HG02642 (cell line): ENCODE data around the gene CDC27.
"Not testable (repeated sequence)": the region's sequence is repeated elsewhere in the genome, so short reads cannot be mapped to it uniquely, and the experiment has no call there.

Experiments used
- ATAC-seq: cut with Tn5 transposase; IDR thresholded peaks from one replicate; pipeline ENCODE4 v1.9.1; 2021; ENCODE audit warnings: mild to moderate bottlenecking; ENCODE audit not compliant: unreplicated experiment, poor library complexity

CDC27 gene

DNA sequence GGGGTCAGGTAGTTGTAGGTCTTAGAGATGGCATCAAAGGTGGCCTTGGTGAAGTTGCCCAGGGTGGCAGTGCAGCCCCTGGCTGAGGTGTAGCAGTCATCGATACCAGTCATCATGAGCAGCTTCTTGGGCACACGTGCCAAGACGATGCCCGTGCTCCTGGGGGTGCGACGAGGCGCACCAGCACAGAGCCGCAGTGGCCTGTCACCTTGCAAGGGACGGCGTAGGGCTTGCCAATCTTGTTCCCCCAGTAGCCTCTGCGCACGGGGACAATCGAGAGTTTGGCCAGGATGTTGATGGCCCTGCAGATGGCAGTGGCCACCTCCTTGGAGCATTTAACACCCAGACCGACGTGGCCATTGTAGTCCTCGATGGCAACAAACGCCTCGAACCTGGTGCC lies 29.8 kb downstream of the CDC27 start:
- ATAC-seq = no peak

DNA sequence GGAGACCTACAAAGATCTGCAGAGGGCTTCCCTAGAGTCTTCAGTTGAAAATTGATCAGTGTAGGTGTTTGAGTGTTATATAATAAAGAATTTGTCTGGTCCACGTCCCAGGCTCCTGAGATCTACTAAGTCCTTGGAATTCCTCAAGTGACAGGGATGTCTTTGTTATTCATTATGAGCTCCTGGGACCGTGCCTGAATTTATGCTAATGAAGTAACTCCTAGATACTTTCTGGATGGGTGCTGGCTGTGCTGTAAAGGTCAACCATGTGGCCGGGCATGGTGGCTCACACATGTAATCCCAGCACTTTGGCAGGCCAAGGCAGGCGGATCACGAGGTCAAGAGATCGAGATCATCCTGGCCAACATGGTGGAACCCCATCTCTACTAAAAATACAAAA lies 43.7 kb downstream of the CDC27 start:
- ATAC-seq = no peak

DNA sequence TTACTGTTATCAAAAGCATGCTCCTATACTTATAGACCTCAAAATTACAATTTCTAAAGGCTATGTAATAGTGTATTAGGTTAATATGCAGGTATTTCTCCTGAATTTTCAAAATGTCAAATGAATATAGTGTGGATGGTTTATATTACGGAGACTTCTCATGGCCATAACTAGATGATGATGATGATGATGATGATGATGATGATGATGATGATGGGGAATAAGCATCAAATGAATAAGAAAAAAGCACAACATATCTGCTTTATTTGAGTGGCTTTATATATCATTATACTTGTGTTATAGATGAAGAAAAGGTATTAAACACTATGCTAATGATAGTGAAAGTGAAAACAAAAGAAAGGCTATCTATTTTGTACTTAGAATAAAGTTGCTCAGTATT lies 53.9 kb downstream of the CDC27 start:
- no peak for ATAC-seq

DNA sequence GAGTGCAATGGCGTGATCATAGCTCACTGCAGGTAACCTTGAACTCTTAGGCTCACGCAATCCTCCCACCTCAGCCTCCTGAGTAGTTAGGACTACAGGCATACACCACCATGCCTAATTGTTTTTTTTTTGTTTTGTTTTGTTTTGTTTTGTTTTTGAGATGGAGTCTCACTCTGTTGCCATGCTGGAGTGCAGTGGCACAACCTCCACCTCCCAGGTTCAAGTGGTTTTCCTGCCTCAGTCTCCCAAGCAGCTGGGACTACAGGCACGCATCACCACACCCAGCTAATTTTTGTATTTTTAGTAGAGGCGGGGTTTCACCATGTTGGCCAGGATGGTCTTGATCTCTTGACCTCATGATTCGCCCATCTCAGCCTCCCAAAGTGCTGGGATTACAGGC lies 54.7 kb downstream of the CDC27 start:
- not testable (repeated sequence) for ATAC-seq

DNA sequence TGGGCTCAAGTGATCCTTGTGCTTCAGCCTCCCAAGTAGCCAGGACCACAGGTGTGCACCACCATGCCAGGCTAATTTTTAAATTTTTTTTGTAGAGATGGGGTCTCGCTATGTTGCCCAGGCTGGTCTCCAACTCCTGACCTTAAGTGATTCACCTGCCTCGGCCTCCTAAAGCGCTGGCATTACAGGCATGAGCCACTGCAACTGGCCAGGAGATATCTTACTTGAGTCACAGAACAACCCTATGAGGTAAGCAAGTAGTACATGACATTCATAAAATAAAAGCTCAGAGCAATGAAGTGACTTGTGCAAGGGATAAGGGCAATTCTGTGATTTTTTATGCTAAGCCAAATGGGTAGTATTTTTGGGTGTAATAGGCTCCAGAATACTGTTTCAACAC lies 57.3 kb downstream of the CDC27 start:
- no peak for ATAC-seq

DNA sequence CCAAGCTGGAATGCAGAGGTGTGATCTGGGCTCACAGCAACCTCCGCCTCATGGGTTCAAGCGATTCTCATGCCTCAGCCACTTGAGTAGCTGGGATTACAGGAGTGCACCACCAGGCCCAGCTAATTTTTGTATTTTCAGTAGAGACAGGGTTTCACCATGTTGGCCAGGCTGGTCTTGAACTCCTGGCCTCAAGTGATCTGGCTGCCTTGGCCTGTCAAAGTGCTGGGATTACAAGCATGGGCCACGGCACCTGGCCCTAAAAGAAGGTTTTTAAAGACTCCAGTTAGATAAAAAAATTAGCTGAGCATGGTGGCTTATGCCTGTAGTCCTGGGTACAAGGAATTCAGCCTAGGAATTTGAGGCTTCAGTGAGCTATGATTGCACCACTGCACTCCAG lies 62.3 kb downstream of the CDC27 start:
- ATAC-seq = not testable (repeated sequence)

DNA sequence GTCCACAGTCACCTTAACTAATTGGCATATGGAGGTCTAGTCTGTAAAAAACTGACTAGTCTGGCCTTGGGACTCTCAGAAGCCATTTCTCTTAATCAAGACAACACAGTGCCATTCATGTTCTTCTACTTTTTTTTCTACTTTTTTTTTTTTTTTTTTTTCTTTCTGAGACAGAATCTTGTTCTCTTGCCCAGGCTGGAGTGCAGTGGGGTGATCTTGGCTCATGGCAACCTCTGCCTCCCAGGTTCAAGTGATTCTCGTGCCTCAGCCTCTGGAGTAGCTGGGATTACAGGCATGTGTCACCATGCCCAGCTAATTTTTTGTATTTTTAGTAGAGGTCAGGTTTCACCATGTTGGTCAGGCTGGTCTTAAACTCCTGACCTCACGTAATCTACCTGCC lies 65.8 kb downstream of the CDC27 start:
- not testable (repeated sequence) for ATAC-seq

DNA sequence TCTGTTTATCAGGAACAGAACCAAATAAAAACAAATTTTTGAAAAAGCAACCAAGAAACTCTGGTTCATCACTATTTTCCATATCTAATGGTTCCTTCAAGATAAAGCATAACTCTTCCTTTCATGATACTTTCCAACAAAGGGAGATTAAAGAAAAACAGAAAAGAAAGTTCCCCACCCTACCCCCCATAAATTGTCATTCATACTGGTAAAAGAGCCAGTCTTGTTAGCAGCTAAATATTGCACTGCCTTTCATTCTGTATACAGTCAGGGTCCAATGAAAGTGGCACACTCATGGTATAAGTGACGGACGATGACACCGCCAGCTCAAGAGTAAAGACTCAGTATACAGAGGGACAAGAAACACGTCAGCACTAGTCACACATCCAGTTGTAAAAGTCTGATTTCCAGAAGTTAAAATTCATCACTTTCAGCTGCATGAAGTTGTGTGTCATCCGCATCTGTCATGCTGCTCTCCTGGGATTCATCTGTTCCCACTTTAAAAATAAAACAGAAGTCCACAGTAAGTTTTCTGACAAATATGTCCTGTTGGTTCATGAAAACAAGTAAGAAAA lies 68.5 kb downstream of the CDC27 start:
- no peak for ATAC-seq

DNA sequence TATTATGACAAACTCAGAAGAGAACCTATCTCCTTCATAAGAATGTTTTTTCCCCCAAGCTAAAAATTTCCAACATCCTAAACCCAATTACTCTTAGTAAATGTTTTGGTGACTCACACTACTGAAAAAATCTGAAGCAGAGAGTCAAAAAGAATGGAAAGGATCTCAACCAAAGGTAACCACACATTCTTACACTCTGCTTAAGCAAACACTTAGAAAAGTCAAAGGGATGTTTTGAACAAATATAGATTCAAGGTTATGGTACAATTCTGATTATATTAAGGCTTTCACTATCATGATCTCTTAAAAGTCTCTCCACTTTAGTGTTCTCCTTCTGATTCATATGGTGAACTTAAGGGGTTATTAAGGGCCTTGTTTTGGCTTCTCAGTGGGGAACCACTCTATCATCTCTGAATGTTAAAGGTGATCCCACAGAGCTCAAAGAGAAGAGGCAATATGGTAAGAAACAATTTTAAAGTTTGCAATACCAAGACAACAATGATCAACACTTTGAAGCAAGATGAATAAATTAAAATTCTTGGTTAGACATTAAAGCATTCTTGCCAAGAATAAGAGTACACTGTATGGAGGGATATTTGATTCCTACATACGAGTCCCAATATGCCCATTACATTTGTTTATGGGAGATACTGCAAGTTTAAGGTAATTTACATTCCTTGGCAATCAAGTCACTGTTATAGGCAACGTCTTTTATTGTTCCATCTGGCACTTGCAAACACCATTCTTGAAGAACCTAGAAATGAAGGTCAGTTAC lies 69.2 kb downstream of the CDC27 start:
- ATAC-seq = no peak

DNA sequence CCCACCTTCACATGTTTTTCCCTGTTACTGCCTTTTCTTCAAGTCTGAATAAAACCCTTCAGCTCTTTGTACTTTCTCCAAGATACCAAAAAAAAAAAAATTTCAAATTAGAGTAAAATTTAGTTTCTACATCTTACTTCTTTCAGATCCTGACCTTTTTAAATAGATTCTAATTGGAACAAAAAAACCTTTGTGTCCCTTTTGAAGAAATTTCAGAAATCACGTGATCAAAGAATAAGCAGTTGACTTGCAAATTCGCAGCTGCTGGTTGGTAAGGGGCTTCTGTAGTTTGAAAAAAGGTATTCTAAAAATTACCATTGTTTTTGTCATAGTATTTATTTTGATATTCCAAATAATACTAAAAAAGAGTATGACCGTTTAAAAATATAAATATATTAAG lies 71.7 kb downstream of the CDC27 start:
- no peak for ATAC-seq

DNA sequence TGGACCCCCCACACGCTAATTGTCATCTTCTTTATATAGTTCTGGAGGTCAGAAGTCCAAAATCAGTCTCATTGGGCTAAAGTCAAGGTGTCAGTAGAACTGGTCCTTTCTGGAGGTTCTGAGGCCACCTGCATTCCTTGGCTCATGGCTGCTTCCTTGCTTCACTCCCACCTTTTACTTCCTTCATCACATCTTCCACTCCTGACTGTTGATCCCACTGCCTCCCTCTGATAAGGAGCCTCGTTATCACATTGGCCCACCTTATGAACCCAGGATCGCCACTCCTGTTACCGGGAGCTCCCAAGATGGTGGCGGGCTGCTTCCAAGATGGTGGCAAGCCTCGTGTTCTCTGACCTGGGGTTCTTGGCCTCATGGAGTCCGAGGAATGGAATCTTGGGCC lies 83.0 kb downstream of the CDC27 start:
- ATAC-seq = no peak

DNA sequence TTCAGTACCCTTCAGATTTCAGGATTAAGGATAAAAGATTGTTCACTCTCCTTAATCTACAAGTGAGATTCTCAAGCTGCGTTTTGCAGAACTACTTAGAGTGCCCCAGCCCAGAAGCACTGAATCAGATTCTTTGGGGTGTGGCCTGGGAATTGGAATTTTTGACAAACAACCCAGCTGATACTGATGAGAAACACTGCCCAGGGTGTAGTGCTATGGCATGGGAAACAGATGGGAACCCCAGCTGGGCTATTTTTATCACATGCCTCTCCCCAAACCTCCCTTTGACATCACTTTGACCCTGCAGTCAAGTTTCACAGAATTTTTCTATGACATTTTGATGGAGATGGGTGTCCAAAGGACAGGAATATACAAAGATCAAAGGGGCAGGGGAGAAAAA lies 83.8 kb downstream of the CDC27 start:
- ATAC-seq = not testable (repeated sequence)

DNA sequence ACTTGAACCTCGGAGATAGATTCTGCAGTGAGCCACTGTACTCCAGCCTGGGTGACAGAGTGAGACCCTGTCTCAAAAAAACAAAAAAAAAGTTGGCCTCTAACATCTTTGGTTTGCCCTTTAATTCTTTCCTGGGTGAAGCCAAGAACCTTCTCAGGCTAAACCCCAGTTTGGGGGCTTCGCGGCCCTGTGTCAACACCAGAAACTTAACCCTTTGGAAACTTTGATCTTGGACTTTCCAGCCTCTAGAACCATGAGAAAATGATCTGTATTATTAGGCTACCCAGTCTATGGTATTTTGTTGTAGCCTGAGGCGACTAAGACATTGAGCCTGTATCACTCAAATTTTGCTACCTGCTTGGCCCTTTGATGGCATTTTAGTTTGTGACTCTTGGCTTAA lies 86.2 kb downstream of the CDC27 start:
- no peak for ATAC-seq

DNA sequence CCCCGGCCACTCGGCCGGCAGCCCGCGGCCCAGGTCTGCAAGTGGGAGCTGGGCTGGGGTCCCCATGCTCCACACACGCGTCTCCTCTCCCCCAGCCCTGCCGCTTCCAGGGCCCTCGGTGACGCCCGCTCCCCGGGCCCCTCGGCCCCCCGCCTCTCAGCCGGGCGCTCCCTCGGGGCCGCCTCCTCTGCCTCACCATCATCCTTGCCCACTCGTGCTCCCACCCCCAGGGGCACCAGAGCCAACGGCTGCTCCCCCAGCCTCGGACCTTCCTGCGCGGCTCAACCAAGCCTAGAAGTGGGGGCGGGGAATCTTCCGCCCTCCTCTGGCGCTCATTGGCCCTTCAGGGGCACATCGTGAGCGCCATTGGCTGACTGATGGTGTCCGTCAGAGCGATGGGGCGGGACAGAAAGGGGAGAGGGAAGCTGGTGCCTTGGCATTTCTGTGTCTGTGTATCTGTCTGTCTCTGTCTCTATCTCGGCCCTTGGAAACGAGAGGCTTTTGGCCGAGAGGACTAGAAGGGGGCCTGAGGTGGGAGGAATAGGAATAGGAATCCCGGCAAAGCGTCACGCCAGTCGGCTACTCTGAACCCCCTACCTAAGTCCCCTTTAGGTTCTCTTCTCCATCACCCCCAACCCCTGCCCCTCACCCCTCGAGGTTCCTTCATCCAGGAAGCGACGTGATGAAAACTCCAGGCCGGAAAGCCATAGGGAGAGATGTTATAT lies 88.9 kb downstream of the CDC27 start:
- peak; percentile 97 for ATAC-seq

DNA sequence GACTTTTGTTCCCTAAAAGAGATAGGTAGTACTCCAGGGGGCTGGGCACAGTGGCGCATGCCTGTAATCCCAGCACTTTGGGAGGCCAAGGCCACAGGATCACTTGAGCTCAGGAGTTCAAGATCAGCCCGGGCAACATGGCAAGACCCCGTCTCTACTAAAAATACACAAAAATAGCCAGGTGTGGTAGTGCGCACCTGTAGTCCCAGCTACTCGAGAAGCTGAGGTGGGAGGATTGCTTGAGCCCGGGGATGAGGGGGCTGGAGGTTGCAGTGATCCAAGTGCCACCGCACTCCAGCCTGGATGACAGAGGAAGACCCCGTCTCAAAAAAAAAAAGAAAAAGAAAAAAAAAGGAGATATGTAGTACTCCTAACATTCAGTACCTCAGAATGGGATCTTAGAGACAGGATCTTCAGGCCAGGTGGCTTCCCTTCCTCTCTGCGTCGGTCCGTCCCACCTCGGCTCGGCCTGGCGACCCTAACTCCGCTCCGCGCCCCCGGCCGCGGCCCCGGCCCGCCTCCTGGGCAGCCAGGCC lies 89.6 kb downstream of the CDC27 start:
- peak; percentile 30 for ATAC-seq

DNA sequence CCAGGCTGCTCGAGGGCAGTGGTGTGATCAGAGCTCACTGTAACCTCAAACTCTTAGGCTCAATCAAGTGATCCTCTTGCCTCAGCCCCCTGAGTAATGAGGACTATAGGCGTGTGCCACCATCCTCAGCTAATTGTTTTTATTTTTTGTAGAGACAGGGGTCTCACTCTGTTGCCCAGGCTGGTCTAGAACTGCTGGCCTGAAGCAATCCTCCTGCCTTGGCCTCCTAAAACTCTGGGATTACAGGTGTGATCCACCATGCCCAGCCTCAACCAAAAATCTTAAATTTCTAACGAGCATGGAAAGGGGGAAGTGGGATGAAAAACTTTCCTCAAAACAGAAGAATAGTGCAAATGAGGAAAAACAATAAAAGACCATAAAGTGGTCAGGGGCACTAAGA lies 92.8 kb downstream of the CDC27 start:
- no peak for ATAC-seq

DNA sequence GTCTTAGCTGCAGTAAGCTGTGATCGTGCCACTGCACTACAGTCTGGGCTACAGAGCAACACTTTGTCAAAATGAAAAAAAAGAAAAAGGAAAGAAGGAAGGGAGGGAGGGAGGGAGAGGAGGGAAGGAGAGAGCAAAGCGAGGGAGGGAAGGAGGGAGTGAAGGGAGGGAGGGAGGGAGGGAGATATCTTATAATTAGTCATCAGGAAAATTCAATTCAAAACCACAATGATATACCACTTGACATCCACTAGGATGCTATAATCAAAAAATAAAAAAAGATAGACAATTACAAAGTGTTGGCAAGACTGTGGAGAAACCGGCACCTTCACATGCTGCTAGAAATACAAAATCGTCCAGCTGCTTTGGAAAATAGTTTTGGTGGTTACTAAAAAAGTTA lies 93.8 kb downstream of the CDC27 start:
- no peak for ATAC-seq

DNA sequence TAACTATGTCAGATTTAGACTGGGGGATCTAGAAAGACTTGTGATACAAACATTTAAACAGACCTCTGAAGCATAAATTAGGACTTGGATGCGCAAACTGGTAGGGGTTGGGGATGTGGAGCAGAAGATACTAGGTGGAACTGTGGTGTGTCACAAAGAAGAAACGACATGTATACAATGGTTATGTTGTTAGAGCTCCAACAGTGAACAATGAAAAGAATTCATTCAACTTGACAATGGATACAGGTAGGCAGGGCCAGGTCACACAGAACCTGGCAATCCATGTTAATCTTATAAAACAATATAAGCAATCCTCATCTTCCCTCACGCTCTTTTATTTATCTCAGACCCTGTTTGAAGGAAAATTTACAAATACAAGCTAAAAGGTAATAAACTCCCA lies 102.0 kb downstream of the CDC27 start:
- ATAC-seq = no peak

DNA sequence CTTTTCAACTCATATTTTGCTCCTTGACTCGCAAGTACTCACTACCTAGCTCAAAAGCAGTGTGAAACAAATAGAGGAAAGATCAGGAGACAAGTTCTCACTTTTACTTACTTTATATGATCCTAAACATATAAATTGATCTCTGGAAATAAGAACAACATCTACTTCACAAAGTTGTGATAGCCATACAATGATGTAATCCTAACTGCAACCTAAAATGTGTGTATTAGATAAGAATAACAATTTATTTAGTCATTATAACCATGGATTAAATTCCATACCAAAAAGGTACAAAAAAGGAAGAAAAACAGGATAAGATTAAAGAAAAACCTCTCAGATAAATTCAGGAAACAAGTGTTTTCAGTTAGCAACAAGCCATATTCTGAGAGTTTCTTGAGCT lies 103.4 kb downstream of the CDC27 start:
- no peak for ATAC-seq

DNA sequence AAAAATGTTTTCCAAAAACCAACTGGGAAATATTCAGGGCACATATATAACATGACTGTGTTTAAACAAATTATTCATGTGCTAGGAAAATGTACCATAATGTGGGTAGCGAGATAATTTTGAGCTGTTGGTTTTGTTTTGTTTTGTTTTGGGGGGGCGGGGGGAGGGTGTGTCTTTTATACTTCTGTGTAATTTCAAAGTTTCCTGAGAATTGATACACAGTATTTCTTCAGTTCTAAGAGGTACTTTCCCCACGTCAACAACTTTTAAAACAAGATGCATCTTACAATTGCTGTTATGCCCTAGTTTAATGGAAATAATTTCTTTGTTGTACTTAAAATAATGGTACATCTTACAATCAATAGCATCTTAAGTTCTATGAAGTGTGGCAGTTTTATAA lies 110.3 kb downstream of the CDC27 start:
- no peak for ATAC-seq

DNA sequence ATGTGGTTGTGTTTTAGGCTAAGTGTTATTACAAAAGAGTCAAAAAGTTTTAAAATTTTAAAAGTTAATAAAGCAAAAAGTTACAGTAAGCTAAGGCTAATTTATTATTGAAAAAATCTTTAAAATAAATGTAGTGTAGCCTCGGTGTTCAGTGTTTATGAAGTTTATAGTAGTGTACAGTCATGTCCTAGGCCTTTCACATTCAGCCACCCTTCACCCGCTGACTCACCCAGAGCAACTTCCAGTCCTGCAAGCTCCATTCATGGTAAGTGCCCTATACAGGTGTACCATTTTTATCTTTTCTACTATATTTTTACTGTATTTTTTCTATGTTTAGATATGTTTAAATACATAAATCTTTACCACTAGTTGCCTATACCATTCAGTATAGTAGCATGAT lies 111.5 kb downstream of the CDC27 start:
- ATAC-seq = no peak
